Endothelial cell (in vitro differentiated cells): ENCODE data around the gene SLC6A16. TPM values are rescaled to one million over a fixed set of nuclear protein-coding genes. Genes with fewer than 3 reads are reported as not detected.
A peak's percentile ranks its signal among the peaks of the same experiment; 100 is the strongest.
"Not testable (repeated sequence)": the region's sequence is repeated elsewhere in the genome, so short reads cannot be mapped to it uniquely, and the experiment has no call there.

Source experiments
- DNase-seq: peaks from one replicate; pipeline ENCODE4 v3.0.0; 2021; ENCODE audit warnings: low spot score
- H3K27ac Mint-ChIP-seq: one replicate; pipeline ENCODE4 v1.8.0; 2021; ENCODE audit warnings: mixed read lengths, inconsistent platforms; ENCODE audit not compliant: unreplicated experiment
- H3K27me3 Mint-ChIP-seq: one replicate; pipeline ENCODE4 v1.8.0; 2021; ENCODE audit warnings: mild to moderate bottlenecking, moderate library complexity, mixed read lengths, inconsistent platforms; ENCODE audit not compliant: unreplicated experiment
- H3K36me3 Mint-ChIP-seq: one replicate; pipeline ENCODE4 v1.8.0; 2021; ENCODE audit warnings: mild to moderate bottlenecking, low read depth, mixed read lengths, inconsistent platforms; ENCODE audit not compliant: unreplicated experiment
- H3K4me1 Mint-ChIP-seq: one replicate; pipeline ENCODE4 v1.8.0; 2021; ENCODE audit warnings: mild to moderate bottlenecking, mixed read lengths, inconsistent platforms; ENCODE audit not compliant: unreplicated experiment
- H3K4me3 Mint-ChIP-seq: one replicate; pipeline ENCODE4 v1.8.0; 2021; ENCODE audit warnings: mild to moderate bottlenecking, mixed read lengths, inconsistent platforms; ENCODE audit not compliant: unreplicated experiment
- H3K9me3 Mint-ChIP-seq: one replicate; pipeline ENCODE4 v1.8.0; 2021; ENCODE audit warnings: mixed read lengths, inconsistent platforms; ENCODE audit not compliant: unreplicated experiment
- CTCF ChIP-seq: fragments of 200-600 bp; sonication (generic); IDR thresholded peaks from one replicate; pipeline ENCODE4 v1.5.0; 2021; ENCODE audit warnings: antibody characterized with exemption; ENCODE audit not compliant: unreplicated experiment
- total RNA-seq: library from RNA; stranded (reverse); fragmentation: NEBNext Ultra II Directional; extraction: Animal tissue kit (Norgen Biotek cat#: 25700); gene quantifications from one replicate; pipeline ENCODE4 v1.2.1, GENCODE V29; 2021; ENCODE audit not compliant: unreplicated experiment

SLC6A16 gene
- total RNA-seq, 1 donor from 2014 or later = 4.0 TPM

- TF ChIP-seq CTCF = no peak
- no peaks in the 10 kb centered on the region for H3K27me3 Mint-ChIP-seq
- DNase-seq = no peak
- H3K4me3 Mint-ChIP-seq = no peak overlapping the region
- H3K9me3 Mint-ChIP-seq = peaks cover 5% of the 10 kb centered on the region
- peaks cover 4% of the 10 kb centered on the region for H3K36me3 Mint-ChIP-seq
- no peak overlapping the region for H3K27ac Mint-ChIP-seq
- H3K4me1 Mint-ChIP-seq = no peaks in the 10 kb centered on the region
Observed at GRCh38 chr19:49287141-49287770, 37.7 kb downstream of the SLC6A16 start.

- Mint-ChIP-seq H3K27ac (no peak overlapping the region), H3K4me1 (no peaks in the 10 kb centered on the region), H3K27me3 (peaks cover 4% of the 10 kb centered on the region), H3K36me3 (peaks cover 4% of the 10 kb centered on the region), H3K9me3 (no peaks in the 10 kb centered on the region), H3K4me3 (no peak overlapping the region)
- TF ChIP-seq CTCF = no peak
- DNase-seq = no peak
Observed at GRCh38 chr19:49282184-49282583, 42.8 kb downstream of the SLC6A16 start.

- no peak overlapping the region for H3K27ac Mint-ChIP-seq
Observed at GRCh38 chr19:49272204-49272603, 52.8 kb downstream of the SLC6A16 start.

GRCh38 chr19:49271080-49271753 lies 53.8 kb downstream of the SLC6A16 start:
- Mint-ChIP-seq H3K4me1 (no peaks in the 10 kb centered on the region), H3K4me3 (no peak overlapping the region), H3K27me3 (peaks cover 2% of the 10 kb centered on the region), H3K36me3 (peaks cover 7% of the 10 kb centered on the region), H3K27ac (no peak overlapping the region), H3K9me3 (peaks cover 4% of the 10 kb centered on the region)
- TF ChIP-seq CTCF = no peak
- DNase-seq = no peak

More at GRCh38 chr19:49272204-49272603, 52.8 kb downstream of the SLC6A16 start:
- H3K27me3 Mint-ChIP-seq = peaks cover 2% of the 10 kb centered on the region
- H3K9me3 Mint-ChIP-seq = peaks cover 4% of the 10 kb centered on the region
- H3K4me3 Mint-ChIP-seq = no peak overlapping the region
- DNase-seq = no peak
- peaks cover 4% of the 10 kb centered on the region for H3K36me3 Mint-ChIP-seq
- no peaks in the 10 kb centered on the region for H3K4me1 Mint-ChIP-seq
- TF ChIP-seq CTCF = no peak

- H3K4me3 Mint-ChIP-seq, H3K36me3 Mint-ChIP-seq, H3K9me3 Mint-ChIP-seq, H3K27me3 Mint-ChIP-seq, H3K4me1 Mint-ChIP-seq, H3K27ac Mint-ChIP-seq: not testable (repeated sequence)
- TF ChIP-seq CTCF = peak; percentile 39
- DNase-seq = peak; percentile 38
Observed at GRCh38 chr19:49266409-49266808, 58.6 kb downstream of the SLC6A16 start.
